Measurements from ENCODE around the gene SPATA21.

SPATA21 gene

DNA sequence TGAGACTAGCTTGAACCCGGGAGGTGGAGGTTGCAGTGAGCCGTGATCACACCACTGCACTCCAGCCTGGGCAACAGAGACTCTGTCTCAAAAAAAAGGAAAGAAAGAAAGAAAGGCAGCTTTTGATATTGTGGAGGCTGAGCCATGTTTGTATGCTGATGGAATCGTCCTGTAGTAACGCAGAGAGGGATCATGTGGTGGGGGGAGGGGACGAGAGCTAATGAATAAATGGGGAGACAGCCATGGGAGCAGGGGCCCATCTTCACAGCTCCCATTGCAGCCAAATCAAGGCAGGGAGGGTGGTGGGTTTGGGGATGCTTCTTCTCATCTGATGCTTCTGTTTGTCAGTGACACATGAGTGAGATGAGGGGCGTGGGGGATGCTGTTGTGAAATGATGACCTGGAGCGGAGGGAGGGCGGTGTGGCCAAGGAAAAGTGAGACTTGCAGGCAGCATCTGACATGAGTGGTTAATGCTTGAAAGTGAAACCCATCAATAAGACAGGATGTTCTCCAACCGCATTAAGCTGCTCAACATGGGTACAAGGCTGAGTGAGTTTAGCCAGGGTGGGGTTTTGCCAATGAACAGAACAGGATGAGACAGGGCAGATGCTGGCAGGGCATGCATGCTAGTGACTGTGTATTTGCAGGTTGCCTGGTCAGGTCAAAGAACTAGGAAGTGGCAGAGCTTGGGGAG lies 16.7 kb downstream of the SPATA21 start:
- no peaks in the 10 kb centered on the region for H3K27me3 ChIP-seq (ENCODE audit: low read length)
- H3K36me3 ChIP-seq (ENCODE audit: low read length) = no peaks in the 10 kb centered on the region
- no peak overlapping the region for H3K27ac ChIP-seq (ENCODE audit: low read depth, low read length)
- H3K9me2 ChIP-seq (replicated peaks; ENCODE audit: insufficient read depth, low read length) = no peaks in the 10 kb centered on the region
- no peaks in the 10 kb centered on the region for H3K9me3 ChIP-seq (ENCODE audit: insufficient read depth, low read length)
- no peaks in the 10 kb centered on the region for H4K20me1 ChIP-seq (ENCODE audit: low read depth, low read length)
- H2AFZ ChIP-seq (ENCODE audit: low read depth, low read length, severe bottlenecking) = no peak overlapping the region
- H3K9ac ChIP-seq (ENCODE audit: low read length) = no peak overlapping the region
- H3F3A ChIP-seq (ENCODE audit: insufficient read depth) = no peaks in the 10 kb centered on the region
- no peak for TF ChIP-seq EZH2phosphoT487 (conservative IDR thresholded peaks at IDR 0.05; ENCODE audit: low read length)
- TF ChIP-seq, protein P1, sequence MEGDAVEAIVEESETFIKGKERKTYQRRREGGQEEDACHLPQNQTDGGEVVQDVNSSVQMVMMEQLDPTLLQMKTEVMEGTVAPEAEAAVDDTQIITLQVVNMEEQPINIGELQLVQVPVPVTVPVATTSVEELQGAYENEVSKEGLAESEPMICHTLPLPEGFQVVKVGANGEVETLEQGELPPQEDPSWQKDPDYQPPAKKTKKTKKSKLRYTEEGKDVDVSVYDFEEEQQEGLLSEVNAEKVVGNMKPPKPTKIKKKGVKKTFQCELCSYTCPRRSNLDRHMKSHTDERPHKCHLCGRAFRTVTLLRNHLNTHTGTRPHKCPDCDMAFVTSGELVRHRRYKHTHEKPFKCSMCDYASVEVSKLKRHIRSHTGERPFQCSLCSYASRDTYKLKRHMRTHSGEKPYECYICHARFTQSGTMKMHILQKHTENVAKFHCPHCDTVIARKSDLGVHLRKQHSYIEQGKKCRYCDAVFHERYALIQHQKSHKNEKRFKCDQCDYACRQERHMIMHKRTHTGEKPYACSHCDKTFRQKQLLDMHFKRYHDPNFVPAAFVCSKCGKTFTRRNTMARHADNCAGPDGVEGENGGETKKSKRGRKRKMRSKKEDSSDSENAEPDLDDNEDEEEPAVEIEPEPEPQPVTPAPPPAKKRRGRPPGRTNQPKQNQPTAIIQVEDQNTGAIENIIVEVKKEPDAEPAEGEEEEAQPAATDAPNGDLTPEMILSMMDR (IDR thresholded peaks at IDR 0.05; ENCODE audit: insufficient read depth, low read length, poor library complexity, severe bottlenecking) = no peak
- H3K4me3 ChIP-seq (ENCODE audit: insufficient read depth, low read length, poor library complexity, severe bottlenecking) = no peak overlapping the region
- H3K79me2 ChIP-seq (ENCODE audit: insufficient read depth, low read length) = no peaks in the 10 kb centered on the region
- no peak overlapping the region for H3K4me2 ChIP-seq (ENCODE audit: low read depth, low read length, poor library complexity, severe bottlenecking)

DNA sequence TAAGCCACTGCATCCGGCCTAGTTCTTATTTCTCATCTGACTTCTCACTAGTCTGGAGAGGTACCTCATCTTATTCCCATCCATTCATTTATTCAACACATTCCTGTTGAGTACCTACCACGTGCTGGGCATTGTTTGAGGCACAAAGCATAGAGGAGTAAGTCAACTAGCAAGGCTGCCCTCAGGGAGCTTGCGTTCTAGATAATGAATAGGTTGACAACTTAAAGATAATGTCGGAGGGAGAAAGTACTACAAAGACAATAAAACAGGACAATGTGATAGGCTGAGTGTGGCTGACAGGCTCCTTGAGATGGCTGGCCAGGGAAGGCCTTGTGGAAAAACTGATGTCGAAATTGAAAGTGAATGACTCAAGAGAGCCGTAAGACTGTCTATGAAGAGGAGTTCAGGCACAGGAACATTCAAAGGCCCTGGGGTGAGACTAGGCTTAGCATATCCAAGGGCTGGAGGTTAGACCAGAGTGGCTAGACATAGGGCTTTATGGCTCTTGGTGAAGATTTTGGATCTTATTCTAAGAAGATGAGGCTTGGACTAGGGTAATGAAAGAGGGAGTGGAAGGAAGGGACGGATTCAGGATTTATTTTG lies 18.3 kb downstream of the SPATA21 start:
- Histone ChIP-seq H3K36me3 (ENCODE audit: low read length) (no peaks in the 10 kb centered on the region), H3K79me2 (ENCODE audit: insufficient read depth, low read length) (no peaks in the 10 kb centered on the region), H3K4me2 (ENCODE audit: low read depth, low read length, poor library complexity, severe bottlenecking) (no peak overlapping the region), H3K27me3 (ENCODE audit: low read length) (no peaks in the 10 kb centered on the region), H3K4me3 (ENCODE audit: insufficient read depth, low read length, poor library complexity, severe bottlenecking) (no peak overlapping the region), H3F3A (ENCODE audit: insufficient read depth) (no peaks in the 10 kb centered on the region), H3K9ac (ENCODE audit: low read length) (no peak overlapping the region), H3K9me3 (ENCODE audit: insufficient read depth, low read length) (no peaks in the 10 kb centered on the region), H2AFZ (ENCODE audit: low read depth, low read length, severe bottlenecking) (no peak overlapping the region), H4K20me1 (ENCODE audit: low read depth, low read length) (no peaks in the 10 kb centered on the region), H3K27ac (ENCODE audit: low read depth, low read length) (no peak overlapping the region), H3K9me2 (replicated peaks; ENCODE audit: insufficient read depth, low read length) (no peaks in the 10 kb centered on the region)
- TF ChIP-seq, protein P1 (IDR thresholded peaks at IDR 0.05; ENCODE audit: insufficient read depth, low read length, poor library complexity, severe bottlenecking) = no peak
- TF ChIP-seq EZH2phosphoT487 (conservative IDR thresholded peaks at IDR 0.05; ENCODE audit: low read length) = no peak

DNA sequence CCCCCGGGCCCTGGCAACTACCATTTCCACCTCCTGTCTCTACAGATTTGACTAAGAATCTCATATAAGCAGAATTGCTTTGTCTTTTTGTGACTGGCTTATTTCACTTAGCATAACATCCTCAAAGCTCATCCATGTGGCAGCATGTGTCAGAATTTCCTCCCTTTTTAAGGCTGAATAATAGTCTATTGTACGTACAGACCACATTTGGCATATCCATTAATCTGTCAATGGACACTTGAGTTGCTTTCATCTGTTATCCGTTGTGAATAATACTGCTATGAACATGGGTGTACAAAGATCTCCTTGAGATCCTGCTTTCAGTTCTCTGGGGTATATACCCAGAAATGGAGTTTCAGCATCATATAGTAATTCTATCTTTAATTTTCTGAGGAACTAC lies 24.0 kb downstream of the SPATA21 start:
- TF ChIP-seq, protein P1 (IDR thresholded peaks at IDR 0.05; ENCODE audit: insufficient read depth, low read length, poor library complexity, severe bottlenecking) = no peak
- TF ChIP-seq EZH2phosphoT487 (conservative IDR thresholded peaks at IDR 0.05; ENCODE audit: low read length) = no peak
- H4K20me1 ChIP-seq (ENCODE audit: low read depth, low read length) = no peaks in the 10 kb centered on the region
- H3K36me3 ChIP-seq (ENCODE audit: low read length) = no peaks in the 10 kb centered on the region
- no peak overlapping the region for H3K9ac ChIP-seq (ENCODE audit: low read length)
- H3K4me3 ChIP-seq (ENCODE audit: insufficient read depth, low read length, poor library complexity, severe bottlenecking) = no peak overlapping the region
- no peaks in the 10 kb centered on the region for H3K9me3 ChIP-seq (ENCODE audit: insufficient read depth, low read length)
- H3K4me2 ChIP-seq (ENCODE audit: low read depth, low read length, poor library complexity, severe bottlenecking) = no peak overlapping the region
- H3F3A ChIP-seq (ENCODE audit: insufficient read depth) = no peaks in the 10 kb centered on the region
- no peaks in the 10 kb centered on the region for H3K79me2 ChIP-seq (ENCODE audit: insufficient read depth, low read length)
- H3K9me2 ChIP-seq (replicated peaks; ENCODE audit: insufficient read depth, low read length) = no peaks in the 10 kb centered on the region
- H2AFZ ChIP-seq (ENCODE audit: low read depth, low read length, severe bottlenecking) = no peak overlapping the region
- no peaks in the 10 kb centered on the region for H3K27me3 ChIP-seq (ENCODE audit: low read length)
- H3K27ac ChIP-seq (ENCODE audit: low read depth, low read length) = no peak overlapping the region
